22Rv1 (cell line): ENCODE results near the gene PLCXD1.
"Not testable (repeated sequence)": the region's sequence is repeated elsewhere in the genome, so short reads cannot be mapped to it uniquely, and the experiment has no call there.

Source experiments
- CTCF ChIP-seq: fragments of 450-650 bp; IDR thresholded peaks from 2 replicates; pipeline ENCODE4 v1.5.1; 2017; ENCODE audit warnings: mild to moderate bottlenecking
- ZFX ChIP-seq: fragments of 450-650 bp; IDR thresholded peaks from 2 replicates; pipeline ENCODE4 v1.6.1; 2017; ENCODE audit warnings: antibody characterized with exemption, borderline replicate concordance

GRCh38 chrX:251396-252243, 29.6 kb upstream of the PLCXD1 start:
- not testable (repeated sequence) for TF ChIP-seq CTCF, ZFX
